K562 treated with DMSO at 1 percent for 24 hours (cell line): Measurements from ENCODE around the gene UST. TPM values are rescaled to one million over a fixed set of nuclear protein-coding genes. Genes with fewer than 3 reads are reported as not detected.

Experiments used
- total RNA-seq: library from RNA; unstranded; fragments of 300-600 nt; gene quantifications from 2 replicates; pipeline ENCODE4 v1.2.3, GENCODE V29; 2022; ENCODE audit warnings: low read depth; ENCODE audit not compliant: insufficient read depth

Gene UST
- total RNA-seq: not detected in 2 replicates

GRCh38 chr6:148746363-148747144 lies at the start of gene UST:
UST (plus strand) TSS chr6:148747030; CDS start chr6:148747431, 401 bp downstream.

